Loucy (cell line): ENCODE measurements around the gene VAMP1.

Experiments
- H2AFZ ChIP-seq: fragments of 200-600 bp; sonication (generic); 2 replicates; pipeline ENCODE4 v1.6.0; 2016; ENCODE audit warnings: antibody characterized with exemption, mild to moderate bottlenecking, low read length, moderate library complexity
- H3F3A ChIP-seq: fragments of 200-600 bp; 2 replicates; pipeline ENCODE4 v1.6.0; 2016; ENCODE audit warnings: antibody characterized with exemption, low read depth, mild to moderate bottlenecking
- H3K27me3 ChIP-seq: fragments of 200-600 bp; sonication (generic); 2 replicates; pipeline ENCODE4 v1.6.1; 2014; ENCODE audit warnings: low read length, mild to moderate bottlenecking; ENCODE audit not compliant: insufficient read depth, poor library complexity, severe bottlenecking
- H3K36me3 ChIP-seq: fragments of 200-600 bp; sonication (generic); 2 replicates; pipeline ENCODE4 v1.6.1; 2016; ENCODE audit warnings: low read length; ENCODE audit not compliant: insufficient read depth
- H3K4me1 ChIP-seq: fragments of 200-600 bp; sonication (generic); 2 replicates; pipeline ENCODE4 v1.5.1; 2014; ENCODE audit warnings: low read length, mild to moderate bottlenecking; ENCODE audit not compliant: insufficient read depth, poor library complexity, severe bottlenecking
- H3K4me2 ChIP-seq: fragments of 200-600 bp; sonication (generic); 2 replicates; pipeline ENCODE4 v1.6.0; 2014; ENCODE audit warnings: antibody characterized with exemption, low read length, low read depth, mild to moderate bottlenecking; ENCODE audit not compliant: poor library complexity, severe bottlenecking
- H3K4me3 ChIP-seq: fragments of 200-600 bp; sonication (generic); 2 replicates; pipeline ENCODE4 v1.5.1; 2014; ENCODE audit warnings: low read length, mild to moderate bottlenecking, mixed read lengths; ENCODE audit not compliant: poor library complexity, severe bottlenecking
- H3K79me2 ChIP-seq: fragments of 200-600 bp; sonication (generic); 2 replicates; pipeline ENCODE4 v1.6.1; 2014; ENCODE audit warnings: low read length; ENCODE audit not compliant: insufficient read depth
- H3K9ac ChIP-seq: fragments of 200-600 bp; sonication (generic); 2 replicates; pipeline ENCODE4 v1.6.0; 2014; ENCODE audit warnings: mild to moderate bottlenecking, low read depth, low read length, moderate library complexity; ENCODE audit not compliant: poor library complexity, severe bottlenecking
- H3K9me2 ChIP-seq: fragments of 200-600 bp; sonication (generic); replicated peaks from 2 replicates; pipeline ENCODE4 v1.6.1; 2016; ENCODE audit warnings: low read depth, low read length, mixed read lengths
- H3K9me3 ChIP-seq: fragments of 200-600 bp; sonication (generic); 2 replicates; pipeline ENCODE4 v1.6.1; 2014; ENCODE audit warnings: mild to moderate bottlenecking, antibody characterized with exemption, low read length, low read depth; ENCODE audit not compliant: insufficient read depth
- H4K20me1 ChIP-seq: fragments of 200-600 bp; sonication (generic); 2 replicates; pipeline ENCODE4 v1.6.0; 2014; ENCODE audit warnings: antibody characterized with exemption, low read length, mild to moderate bottlenecking; ENCODE audit not compliant: insufficient read depth, poor library complexity, severe bottlenecking
- EZH2phosphoT487 ChIP-seq: fragments of 200-600 bp; IDR thresholded peaks from 2 replicates; pipeline ENCODE4 v1.6.1; 2018; ENCODE audit warnings: antibody characterized with exemption, mild to moderate bottlenecking, moderate library complexity, borderline replicate concordance
- TF ChIP-seq, protein P1 (sequence below): fragments of 200-600 bp; sonication (generic); conservative IDR thresholded peaks from 2 replicates; pipeline ENCODE4 v1.5.1; 2014; ENCODE audit warnings: mild to moderate bottlenecking, antibody characterized with exemption, low read length

The VAMP1 gene

DNA sequence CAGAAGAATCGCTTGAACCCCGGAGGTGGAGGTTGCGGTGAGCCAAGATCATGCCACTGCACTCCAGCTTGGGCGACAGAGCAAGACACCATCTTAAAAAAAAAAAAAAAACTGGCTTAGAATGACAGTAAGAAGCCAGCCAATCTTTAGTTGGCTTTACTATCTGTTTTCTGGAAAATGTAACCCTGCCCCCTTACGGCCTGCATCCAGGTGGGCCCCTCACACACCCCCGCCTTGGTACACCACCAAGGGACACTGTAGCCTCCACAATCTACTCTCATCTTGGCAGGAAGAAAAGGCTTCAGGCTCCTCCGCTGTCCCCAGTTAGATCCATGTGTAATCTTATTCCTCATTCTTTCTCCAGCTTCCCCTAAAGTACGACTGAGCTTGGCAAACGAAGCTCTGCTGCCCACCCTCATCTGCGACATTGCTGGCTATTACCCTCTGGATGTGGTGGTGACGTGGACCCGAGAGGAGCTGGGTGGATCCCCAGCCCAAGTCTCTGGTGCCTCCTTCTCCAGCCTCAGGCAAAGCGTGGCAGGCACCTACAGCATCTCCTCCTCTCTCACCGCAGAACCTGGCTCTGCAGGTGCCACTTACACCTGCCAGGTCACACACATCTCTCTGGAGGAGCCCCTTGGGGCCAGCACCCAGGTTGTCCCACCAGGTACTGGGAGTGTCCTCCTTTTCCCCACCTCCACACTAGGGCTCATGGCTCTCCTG is 12.0 kb downstream of the VAMP1 start:
- Histone ChIP-seq H3K4me1 (peaks cover 29% of the 10 kb centered on the region), H3K79me2 (peaks cover 27% of the 10 kb centered on the region), H3K4me2 (no peak overlapping the region), H3K27me3 (no peaks in the 10 kb centered on the region), H4K20me1 (no peaks in the 10 kb centered on the region), H3K9me3 (no peaks in the 10 kb centered on the region), H3K9ac (no peak overlapping the region), H3K36me3 (peaks cover 23% of the 10 kb centered on the region; the same call in 1 of the 2 replicates), H3K9me2 (no peaks in the 10 kb centered on the region), H2AFZ (no peak overlapping the region), H3K4me3 (no peak overlapping the region), H3F3A (peaks cover 10% of the 10 kb centered on the region; the same call in 1 of the 2 replicates)
- TF ChIP-seq, protein P1, sequence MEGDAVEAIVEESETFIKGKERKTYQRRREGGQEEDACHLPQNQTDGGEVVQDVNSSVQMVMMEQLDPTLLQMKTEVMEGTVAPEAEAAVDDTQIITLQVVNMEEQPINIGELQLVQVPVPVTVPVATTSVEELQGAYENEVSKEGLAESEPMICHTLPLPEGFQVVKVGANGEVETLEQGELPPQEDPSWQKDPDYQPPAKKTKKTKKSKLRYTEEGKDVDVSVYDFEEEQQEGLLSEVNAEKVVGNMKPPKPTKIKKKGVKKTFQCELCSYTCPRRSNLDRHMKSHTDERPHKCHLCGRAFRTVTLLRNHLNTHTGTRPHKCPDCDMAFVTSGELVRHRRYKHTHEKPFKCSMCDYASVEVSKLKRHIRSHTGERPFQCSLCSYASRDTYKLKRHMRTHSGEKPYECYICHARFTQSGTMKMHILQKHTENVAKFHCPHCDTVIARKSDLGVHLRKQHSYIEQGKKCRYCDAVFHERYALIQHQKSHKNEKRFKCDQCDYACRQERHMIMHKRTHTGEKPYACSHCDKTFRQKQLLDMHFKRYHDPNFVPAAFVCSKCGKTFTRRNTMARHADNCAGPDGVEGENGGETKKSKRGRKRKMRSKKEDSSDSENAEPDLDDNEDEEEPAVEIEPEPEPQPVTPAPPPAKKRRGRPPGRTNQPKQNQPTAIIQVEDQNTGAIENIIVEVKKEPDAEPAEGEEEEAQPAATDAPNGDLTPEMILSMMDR = no peak
- TF ChIP-seq EZH2phosphoT487 = no peak

DNA sequence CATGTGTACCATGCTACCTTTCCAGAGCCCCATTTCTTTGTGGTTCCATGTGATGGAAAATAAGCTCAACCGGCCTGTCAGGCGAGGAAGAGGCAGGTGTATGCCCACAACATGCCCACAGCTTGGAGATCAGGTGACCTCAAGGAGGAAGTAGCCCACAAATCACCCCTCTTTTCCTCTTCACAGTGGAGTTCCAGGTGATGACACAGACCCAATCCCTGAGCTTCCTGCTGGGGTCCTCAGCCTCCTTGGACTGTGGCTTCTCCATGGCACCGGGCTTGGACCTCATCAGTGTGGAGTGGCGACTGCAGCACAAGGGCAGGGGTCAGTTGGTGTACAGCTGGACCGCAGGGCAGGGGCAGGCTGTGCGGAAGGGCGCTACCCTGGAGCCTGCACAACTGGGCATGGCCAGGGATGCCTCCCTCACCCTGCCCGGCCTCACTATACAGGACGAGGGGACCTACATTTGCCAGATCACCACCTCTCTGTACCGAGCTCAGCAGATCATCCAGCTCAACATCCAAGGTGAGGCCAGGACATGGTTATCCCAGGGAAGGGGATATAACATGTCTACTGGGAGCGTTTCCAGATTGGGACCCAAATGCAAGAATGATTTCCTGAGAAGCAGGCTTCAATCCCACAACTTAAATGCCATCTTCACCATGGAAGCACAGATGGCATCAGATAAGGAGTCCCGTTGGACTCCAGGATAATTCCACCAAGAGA is 13.1 kb downstream of the VAMP1 start:
- Histone ChIP-seq H3K4me1 (peaks cover 29% of the 10 kb centered on the region), H3K79me2 (peaks cover 27% of the 10 kb centered on the region), H3K9me2 (no peaks in the 10 kb centered on the region), H3F3A (peaks cover 10% of the 10 kb centered on the region; the same call in 1 of the 2 replicates), H3K36me3 (peaks cover 23% of the 10 kb centered on the region; the same call in 1 of the 2 replicates), H3K9ac (no peak overlapping the region), H3K27me3 (no peaks in the 10 kb centered on the region), H2AFZ (no peak overlapping the region), H4K20me1 (no peaks in the 10 kb centered on the region), H3K9me3 (no peaks in the 10 kb centered on the region), H3K4me2 (no peak overlapping the region), H3K4me3 (no peak overlapping the region)
- TF ChIP-seq, protein P1 = no peak
- no peak for TF ChIP-seq EZH2phosphoT487

DNA sequence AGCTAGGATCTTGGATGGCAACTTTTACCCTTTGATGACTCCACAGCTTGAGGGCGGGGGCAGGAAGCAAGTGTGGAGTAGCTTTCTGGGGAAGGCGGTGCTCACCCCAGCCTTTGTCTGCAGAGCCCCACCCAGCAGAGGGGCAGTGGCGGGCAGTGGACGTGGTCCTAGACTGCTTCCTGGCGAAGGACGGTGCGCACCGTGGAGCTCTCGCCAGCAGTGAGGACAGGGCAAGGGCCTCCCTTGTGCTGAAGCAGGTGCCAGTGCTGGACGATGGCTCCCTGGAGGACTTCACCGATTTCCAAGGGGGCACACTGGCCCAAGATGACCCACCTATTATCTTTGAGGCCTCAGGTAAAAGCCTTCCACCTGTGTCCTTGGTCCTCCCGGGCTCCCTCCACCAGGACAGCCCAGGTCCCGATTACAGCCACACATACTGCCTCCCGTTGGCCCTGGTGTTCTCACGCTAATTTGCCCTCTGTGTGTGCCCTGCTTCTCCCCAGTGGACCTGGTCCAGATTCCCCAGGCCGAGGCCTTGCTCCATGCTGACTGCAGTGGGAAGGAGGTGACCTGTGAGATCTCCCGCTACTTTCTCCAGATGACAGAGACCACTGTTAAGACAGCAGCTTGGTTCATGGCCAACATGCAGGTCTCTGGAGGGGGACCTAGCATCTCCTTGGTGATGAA is 17.4 kb downstream of the VAMP1 start:
- Histone ChIP-seq H3K4me1 (peaks cover 30% of the 10 kb centered on the region), H4K20me1 (no peaks in the 10 kb centered on the region), H3K9me3 (no peaks in the 10 kb centered on the region), H3K9ac (peak overlapping the region; percentile 96), H3F3A (no peaks in the 10 kb centered on the region), H3K4me2 (peak overlapping the region; percentile 100), H3K79me2 (peaks cover 48% of the 10 kb centered on the region), H3K9me2 (no peaks in the 10 kb centered on the region), H3K36me3 (peaks cover 12% of the 10 kb centered on the region; the same call in 1 of the 2 replicates), H3K27me3 (no peaks in the 10 kb centered on the region), H2AFZ (no peak overlapping the region), H3K4me3 (peak overlapping the region; percentile 91)
- TF ChIP-seq EZH2phosphoT487 = no peak
- TF ChIP-seq, protein P1 = no peak
